ENCODE data around the gene SLC25A6.
"Not testable (repeated sequence)": the region's sequence is repeated elsewhere in the genome, so short reads cannot be mapped to it uniquely, and the experiment has no call there.

Gene SLC25A6

DNA sequence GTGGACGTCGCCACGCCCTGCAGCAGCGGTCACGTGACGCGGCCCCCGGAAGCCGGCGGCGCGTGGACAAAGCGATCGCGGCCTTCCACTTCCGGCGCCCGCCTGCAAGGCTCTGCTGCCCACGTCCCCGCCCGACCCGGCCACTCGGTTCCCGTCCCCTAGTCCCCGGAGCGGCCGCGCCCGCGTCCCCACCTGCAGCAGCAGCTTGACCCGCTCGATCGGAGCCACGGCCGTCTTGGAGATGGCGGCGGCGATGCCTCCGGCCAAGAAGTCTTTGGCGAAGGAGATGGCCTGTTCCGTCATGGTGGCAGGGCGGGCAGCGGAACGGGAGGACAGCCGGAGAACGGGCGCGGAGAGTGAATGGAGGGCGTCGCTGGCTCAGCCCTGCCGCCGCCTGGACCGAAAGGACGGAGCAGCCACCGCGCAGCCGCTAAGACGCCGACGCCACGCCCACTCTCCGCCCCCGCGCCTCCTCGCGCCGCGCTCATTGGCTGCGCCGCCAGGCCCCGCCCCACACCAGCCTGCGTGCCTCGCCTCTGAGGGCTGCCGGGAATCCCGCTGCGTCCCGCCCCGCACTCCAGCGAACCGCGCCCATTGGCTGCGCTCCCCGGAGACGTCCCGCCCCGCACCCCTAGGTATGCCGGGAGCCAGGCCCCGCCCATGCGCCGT, at the start of gene SLC25A6:
SLC25A6 (minus strand) TSS at position 407 of the 669 bp plus-strand sequence; CDS start at position 303, 104 bp downstream.
- peak; percentile 98 for DNase-seq (ENCODE audit: low read depth)

- no peak for DNase-seq (ENCODE audit: low read depth)
Observed at GRCh38 chrX:1440506-1440905, 48.6 kb upstream of the SLC25A6 start.

DNA sequence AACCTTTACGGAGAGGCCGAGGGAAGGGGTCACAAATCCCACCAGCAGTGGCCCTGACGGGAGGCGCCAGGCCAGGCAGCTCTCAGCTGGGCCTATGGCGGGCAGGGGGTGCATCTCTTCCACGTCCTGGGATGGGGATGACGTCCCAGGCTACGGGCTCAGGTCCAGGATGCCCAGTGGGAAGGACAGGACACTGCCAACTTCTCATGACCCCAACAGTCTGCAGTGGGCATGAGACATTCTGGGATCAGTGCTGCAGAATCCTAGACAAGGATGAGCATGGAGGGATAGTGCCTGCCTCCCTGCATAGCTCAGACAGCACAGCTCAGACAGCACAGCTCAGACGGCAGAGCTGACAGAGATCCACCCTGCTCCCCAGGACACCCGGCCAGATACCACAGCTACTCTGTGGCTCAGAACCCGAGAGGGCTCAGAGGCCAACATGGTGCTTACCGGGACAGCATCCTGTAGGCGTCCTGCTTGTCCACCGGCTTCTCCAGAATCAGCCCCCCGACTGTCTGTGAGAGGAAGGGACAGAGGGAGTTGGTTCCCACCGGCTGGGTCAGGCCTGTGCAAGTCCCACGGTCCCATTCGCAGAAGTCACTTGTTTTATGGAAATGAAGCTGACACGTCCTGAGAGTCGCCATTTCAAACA, 43.5 kb upstream of the SLC25A6 start:
- DNase-seq (ENCODE audit: low read depth), result no peak

GRCh38 chrX:1434871-1435240, 42.9 kb upstream of the SLC25A6 start:
- no peak for DNase-seq (ENCODE audit: low read depth)

- no peak for DNase-seq (ENCODE audit: low read depth)
Observed at GRCh38 chrX:1433646-1434357, 41.9 kb upstream of the SLC25A6 start.

- no peak for DNase-seq (ENCODE audit: low read depth)
Observed at GRCh38 chrX:1430451-1430850, 38.5 kb upstream of the SLC25A6 start.

DNA sequence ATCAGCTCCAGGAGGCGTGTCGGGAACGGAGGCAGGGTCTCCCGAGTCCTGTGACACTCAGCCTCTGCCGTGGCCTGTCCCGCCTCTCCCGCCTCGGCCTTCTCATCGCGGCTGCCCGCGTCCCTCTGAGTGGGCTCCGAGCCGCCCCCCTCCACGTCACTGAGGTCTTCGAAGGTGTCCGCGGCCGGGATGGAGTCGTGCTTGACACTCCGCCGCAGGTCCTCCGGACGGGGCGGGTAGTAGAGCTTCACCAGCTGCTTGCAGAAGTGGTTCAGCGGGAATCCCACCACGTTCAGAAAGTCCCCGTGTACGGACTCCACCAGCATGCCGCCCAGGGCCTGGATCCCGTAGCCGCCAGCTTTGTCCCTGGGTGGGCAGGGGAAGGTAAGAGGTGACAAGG, 35.8 kb upstream of the SLC25A6 start:
- no peak for DNase-seq (ENCODE audit: low read depth)

- not testable (repeated sequence) for DNase-seq (ENCODE audit: low read depth)
Observed at GRCh38 chrX:1426321-1426720, 34.4 kb upstream of the SLC25A6 start.

- no peak for DNase-seq (ENCODE audit: low read depth)
Observed at GRCh38 chrX:1425381-1425780, 33.5 kb upstream of the SLC25A6 start.

- DNase-seq (ENCODE audit: low read depth), result no peak
Observed at GRCh38 chrX:1424147-1424851, 32.4 kb upstream of the SLC25A6 start.

DNA sequence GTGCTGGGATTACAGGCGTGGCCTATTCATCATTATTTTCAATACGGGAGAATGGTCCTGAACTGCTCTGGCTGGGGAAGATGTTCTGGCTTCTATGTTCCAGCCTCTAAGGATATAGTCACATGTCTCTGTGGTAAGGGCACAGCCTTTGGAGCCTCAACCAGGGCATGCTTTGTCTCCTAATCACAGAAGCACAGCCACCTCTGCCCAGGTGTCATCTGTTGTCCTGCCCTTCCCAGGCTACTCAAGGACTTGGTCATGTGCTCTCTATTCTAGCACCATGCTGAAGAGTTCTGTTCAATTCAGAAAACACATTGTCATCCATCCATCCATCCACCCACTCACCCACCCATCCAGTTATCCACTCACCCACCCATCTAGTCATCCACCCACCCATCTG, 31.3 kb upstream of the SLC25A6 start:
- no peak for DNase-seq (ENCODE audit: low read depth)

GRCh38 chrX:1422135-1422465, 30.2 kb upstream of the SLC25A6 start:
- DNase-seq (ENCODE audit: low read depth), result no peak

- no peak for DNase-seq (ENCODE audit: low read depth)
Observed at GRCh38 chrX:1421433-1422134, 29.7 kb upstream of the SLC25A6 start.

DNA sequence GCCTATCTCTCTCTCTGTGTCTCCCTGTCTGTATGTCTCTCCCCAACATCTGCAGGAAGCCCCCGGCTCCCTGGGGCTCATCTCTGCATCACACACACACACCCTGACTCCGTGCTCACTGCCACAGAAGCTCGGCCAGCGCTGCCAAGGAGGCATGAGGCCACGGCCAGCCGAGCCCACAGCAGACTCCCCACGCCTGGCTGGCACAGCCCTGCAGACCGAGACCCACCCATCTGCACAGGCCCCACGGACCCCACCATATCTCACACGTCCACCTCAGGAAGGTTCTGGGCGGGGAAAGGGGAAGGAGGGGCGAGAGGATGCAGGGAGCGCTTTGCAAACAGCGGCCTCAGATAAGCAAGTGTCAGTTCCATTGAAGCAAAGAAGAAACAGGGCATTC, 28.5 kb upstream of the SLC25A6 start:
- DNase-seq (ENCODE audit: low read depth), result no peak

GRCh38 chrX:1419545-1420355, 27.8 kb upstream of the SLC25A6 start:
- DNase-seq (ENCODE audit: low read depth), result no peak

DNA sequence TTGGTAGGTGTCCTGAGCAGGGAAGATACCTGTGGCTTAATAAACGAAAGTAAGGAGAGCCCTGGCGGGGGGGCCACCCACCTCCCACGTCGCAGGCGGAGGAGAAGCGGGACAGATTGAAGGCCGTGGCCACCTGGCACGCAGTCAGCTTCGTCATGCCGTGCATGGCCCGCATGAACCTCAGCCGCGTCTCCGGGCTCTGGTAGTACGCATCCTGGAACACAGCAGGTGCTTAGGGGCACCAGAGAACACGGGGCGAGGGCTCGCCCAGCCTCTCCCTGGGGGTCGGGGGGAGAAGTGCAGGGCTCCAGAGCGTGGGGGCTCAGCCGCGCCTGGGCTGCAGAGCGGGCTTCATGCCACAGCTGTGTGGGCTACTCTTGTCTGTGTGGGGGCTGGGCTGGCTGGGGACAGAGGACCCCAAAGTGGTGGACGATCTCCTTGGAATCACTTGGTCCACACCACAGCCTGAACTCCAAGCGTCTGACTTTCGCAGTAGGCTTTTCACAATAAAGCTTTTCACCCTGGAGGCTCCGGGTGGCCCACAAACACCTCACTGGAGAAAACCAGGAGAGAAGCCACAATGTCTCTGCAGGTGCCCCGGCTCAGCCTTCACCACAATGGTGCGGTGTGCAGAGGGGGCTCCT, 27.1 kb upstream of the SLC25A6 start:
- no peak for DNase-seq (ENCODE audit: low read depth)

DNA sequence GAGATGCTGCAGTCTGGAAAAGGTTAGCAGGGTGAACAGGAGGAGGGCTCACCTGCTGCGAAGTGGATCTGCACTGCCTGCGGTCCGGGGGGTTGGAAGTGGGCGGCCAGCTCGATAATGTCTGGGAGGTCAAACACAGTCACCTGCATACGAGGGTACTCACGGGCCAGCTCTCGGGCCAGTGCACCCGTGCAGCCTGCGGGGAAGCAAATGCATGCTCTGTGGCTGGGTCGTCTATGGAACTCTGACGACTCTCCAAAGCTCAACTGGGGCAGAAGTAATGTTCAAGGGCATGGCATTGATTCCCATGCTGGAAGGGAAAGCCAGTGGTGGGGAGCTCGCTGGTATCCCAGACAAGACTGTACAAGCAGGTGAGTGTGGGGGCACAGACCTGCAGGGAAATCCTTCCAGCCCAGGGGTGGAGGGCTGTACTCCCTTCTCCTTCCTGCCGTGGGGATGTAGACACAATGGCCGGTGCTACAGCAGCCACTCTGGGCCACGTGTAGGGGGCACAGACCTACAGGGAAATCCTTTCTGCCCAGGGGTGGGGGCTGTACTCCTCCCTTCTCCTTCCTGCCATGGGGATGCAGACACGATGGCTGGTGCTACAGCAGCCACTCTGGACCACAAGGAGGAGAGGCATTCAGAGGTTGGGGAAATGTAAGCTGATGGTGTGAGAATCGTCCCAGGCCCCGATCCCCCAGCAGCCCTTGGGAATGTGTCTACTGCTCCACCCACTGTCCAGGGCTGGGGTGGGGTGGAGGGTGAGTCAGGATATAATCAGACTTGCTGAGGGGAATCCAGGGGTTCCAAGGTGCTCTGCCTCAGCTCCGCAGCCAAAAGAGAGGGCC, 26.2 kb upstream of the SLC25A6 start:
- DNase-seq (ENCODE audit: low read depth), result no peak

DNA sequence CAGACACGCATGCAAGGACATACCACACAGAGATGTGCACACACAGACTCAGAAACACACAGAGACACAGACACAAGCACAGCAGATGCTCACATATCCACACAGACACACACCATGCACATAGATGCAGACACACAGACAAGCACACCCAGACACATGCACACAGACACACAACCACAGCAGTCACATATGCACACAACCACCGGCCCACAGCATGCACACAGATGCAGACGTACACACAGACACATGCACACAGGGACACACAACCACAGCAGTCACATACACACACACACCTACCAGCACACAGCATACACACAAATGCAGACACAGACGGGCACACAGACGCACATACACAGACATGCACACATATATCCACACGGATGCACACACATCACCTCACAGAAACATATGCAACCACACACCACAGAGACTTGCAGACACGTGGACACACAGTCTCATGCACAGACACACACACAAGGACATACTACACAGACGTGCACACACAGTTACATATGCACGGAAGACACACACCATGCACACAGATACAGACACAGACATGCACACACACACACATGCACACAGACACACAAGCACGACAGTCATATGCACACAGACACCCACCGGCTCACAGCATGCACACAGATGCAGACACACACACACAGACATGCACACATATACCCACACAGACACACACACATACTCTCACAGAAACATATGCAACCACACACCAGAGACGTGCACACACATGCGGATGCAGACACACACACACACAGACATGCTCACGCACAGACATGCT, 25.2 kb upstream of the SLC25A6 start:
- no peak for DNase-seq (ENCODE audit: low read depth)

DNA sequence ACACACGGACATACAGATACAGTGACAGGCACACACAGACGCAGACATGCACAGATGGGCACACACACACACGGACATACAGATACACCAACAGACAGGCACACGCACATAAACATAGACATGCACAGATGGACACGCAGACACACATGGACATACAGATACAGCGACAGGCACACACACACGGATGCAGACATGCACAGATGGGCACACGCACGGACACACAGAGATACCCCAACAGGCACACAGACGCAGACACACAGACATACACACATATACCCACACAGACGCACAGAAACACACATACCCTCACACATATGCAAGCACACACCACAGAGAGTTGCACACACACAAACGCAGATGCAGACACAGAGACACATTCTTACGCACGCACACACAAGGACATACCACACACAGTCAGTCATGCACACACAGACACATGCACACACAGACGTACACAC, 24.4 kb upstream of the SLC25A6 start:
- DNase-seq (ENCODE audit: low read depth), result no peak
